Body of pancreas (tissue), 4 donors: ENCODE data around the gene HOXD10. TPM values are rescaled to one million over a fixed set of nuclear protein-coding genes. Genes with fewer than 3 reads are reported as not detected.

Experiments
- ATAC-seq: fragments of 150-250 bp; one replicate; pipeline ENCODE4 v1.9.1; 2016
- DNase-seq, 4 donors: peaks; one replicate each; pipeline ENCODE4 v3.0.0-alpha.2; 2019
- H3K27ac ChIP-seq, 4 donors: fragments of 200-600 bp; sonication (generic); 1 replicate in 3 of 4; 2 replicates in 1 of 4; pipeline versions ENCODE4 v1.5.1 to v1.6.1; 2016 to 2019; ENCODE audit warnings: mild to moderate bottlenecking in 1 of 4, mixed read lengths in 1 of 4, moderate library complexity in 1 of 4
- H3K27me3 ChIP-seq, 2 donors: fragments of 200-600 bp; sonication (generic); one replicate each; pipeline ENCODE4 v1.6.0; 2016; ENCODE audit warnings: mild to moderate bottlenecking in 1 of 2
- H3K36me3 ChIP-seq, 2 donors: fragments of 200-600 bp; sonication (generic); replicated peaks in 1 of 2; 2 replicates each; pipeline ENCODE4 v1.5.1; 2016; ENCODE audit warnings: low read depth in 2 of 2; ENCODE audit not compliant: insufficient read depth in 1 of 2
- H3K4me1 ChIP-seq: fragments of 200-600 bp; sonication (generic); one replicate; pipeline ENCODE4 v1.6.0; 2016
- H3K4me3 ChIP-seq, 2 donors: fragments of 200-600 bp; sonication (generic); 1 replicate in 1 of 2; 2 replicates in 1 of 2; pipeline ENCODE4 v1.5.1; 2016 to 2019
- H3K9me3 ChIP-seq, 3 donors: fragments of 200-600 bp; sonication (generic); 1 replicate in 2 of 3; 2 replicates in 1 of 3; pipeline ENCODE4 v1.5.1; 2016
- CTCF ChIP-seq, 7 experiments: fragments of 450-650 bp in 4 of 7; fragments of 200-600 bp in 3 of 7; sonication (generic) in 3 of 7; IDR thresholded peaks; one replicate each; pipeline ENCODE4 v1.5.1; 2016 to 2019; ENCODE audit warnings: antibody characterized with exemption in 7 of 7
- POLR2A ChIP-seq, 3 donors: fragments of 450-650 bp; IDR thresholded peaks; one replicate each; pipeline ENCODE4 v1.6.1; 2016; ENCODE audit warnings: antibody characterized with exemption in 3 of 3, mild to moderate bottlenecking in 2 of 3
- WGBS, 2 donors: methylation state at CpG; one replicate each; pipeline ENCODE4 v1.1.5; 2017; 5-methylcytosine and 5-hydroxymethylcytosine counted together
- intact Hi-C: fragments of 100-400 bp; cut with DNase I; formaldehyde crosslinking; loops from one replicate; pipeline ENCODE4 v1.15.1; 2023
- total RNA-seq, 2 donors: library from RNA; depleted of rRNA; stranded (reverse); fragments of >200 nt; gene quantifications; one replicate each; pipeline ENCODE4 v1.1.0, GENCODE V29; 2016

The HOXD10 gene
- total RNA-seq, 2 donors from 2014 or later, result 0.26 TPM; not detected in 1

DNA sequence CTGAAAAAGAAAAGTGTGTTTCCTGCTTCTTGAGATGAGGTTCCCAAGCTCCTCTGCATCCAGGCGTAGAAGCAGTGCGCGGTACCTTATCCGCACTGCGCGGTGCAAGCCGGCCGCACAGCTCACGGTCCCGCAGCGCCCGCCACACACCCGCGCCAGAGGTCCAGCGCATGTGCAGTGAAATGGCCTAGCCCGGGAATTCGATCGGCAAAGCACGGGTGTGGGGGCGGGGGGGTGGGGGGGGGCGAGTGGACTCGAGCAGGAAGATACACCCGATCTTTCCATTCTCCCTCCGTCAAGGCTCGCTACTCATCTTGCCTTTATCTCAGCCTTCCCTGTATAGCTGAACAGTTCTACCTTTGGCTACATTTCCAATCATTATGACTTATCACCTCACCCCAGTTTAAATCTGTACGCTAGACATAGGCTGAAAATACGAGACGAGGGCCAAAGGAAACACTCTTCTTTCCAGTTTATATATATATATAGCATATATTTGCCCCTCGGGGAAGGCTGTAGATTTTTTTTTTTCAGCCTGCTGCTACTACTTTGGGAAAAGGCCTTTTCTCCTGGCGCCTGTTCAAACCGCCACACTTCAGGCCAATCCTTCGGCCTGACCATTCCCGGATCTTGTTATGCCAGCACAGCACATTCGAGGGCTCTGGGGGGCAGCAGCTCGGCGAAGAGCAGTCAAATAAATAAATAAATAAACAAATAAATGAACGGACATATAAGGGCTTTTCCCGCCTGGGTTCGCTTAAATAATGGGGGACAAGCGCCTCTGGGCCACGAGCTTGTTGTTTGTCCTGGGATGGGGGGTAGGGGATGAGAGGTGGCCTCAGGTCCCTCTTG lies 23.3 kb downstream of the HOXD10 start:
- TF ChIP-seq POLR2A (IDR thresholded peaks at IDR 0.05) (no peak), CTCF (IDR thresholded peaks at IDR 0.05) (no peak)
- intact Hi-C loops, result loop anchor here (5.0 to 10.0 kb wide), 2 partner anchors 317 to 405 kb away; no protein-coding TSS in a partner anchor
- Histone ChIP-seq H3K27me3 (peaks cover 0 to 44% of the 10 kb centered on the region in 2 donors), H3K36me3 (no peaks in the 10 kb centered on the region), H3K27ac (peak overlapping the region in 2 of 4 donors; percentile 26 to 27), H3K9me3 (no peaks in the 10 kb centered on the region), H3K4me1 (peaks cover 26% of the 10 kb centered on the region), H3K4me3 (no peak overlapping the region)
- 8 to 15% methylated on average over 41 of the region's 41 CpGs for WGBS, 2 donors
- ATAC-seq (peak; percentile 31), DNase-seq (no peak)

GRCh38 chr2:176140513-176141317 lies 24.1 kb downstream of the HOXD10 start:
- DNase-seq, result peak; percentile 57 to 69 (median 63)
- H3K27ac ChIP-seq, result peak overlapping the region in 2 of 4 donors; percentile 26 to 27
- intact Hi-C loops, result loop anchor here (5.0 to 10.0 kb wide), 2 partner anchors 317 to 404 kb away; no protein-coding TSS in a partner anchor
- H3K4me1 ChIP-seq, result peaks cover 25% of the 10 kb centered on the region
- no peak for TF ChIP-seq POLR2A (IDR thresholded peaks at IDR 0.05)
- TF ChIP-seq CTCF (IDR thresholded peaks at IDR 0.05), result peak; percentile 75 to 92 (median 83)
- no peaks in the 10 kb centered on the region for H3K9me3 ChIP-seq
- peak; percentile 79 for ATAC-seq
- WGBS, 2 donors, result 8 to 60% methylated on average over 5 to 48 of the region's 48 CpGs
- no peak overlapping the region for H3K4me3 ChIP-seq
- H3K36me3 ChIP-seq, result no peaks in the 10 kb centered on the region
- peaks cover 0 to 39% of the 10 kb centered on the region in 2 donors for H3K27me3 ChIP-seq

GRCh38 chr2:176142281-176142680 lies 25.7 kb downstream of the HOXD10 start:
- Histone ChIP-seq H3K9me3 (no peaks in the 10 kb centered on the region), H3K27me3 (peaks cover 0 to 40% of the 10 kb centered on the region in 2 donors), H3K4me1 (peaks cover 12% of the 10 kb centered on the region), H3K27ac (no peak overlapping the region), H3K4me3 (no peak overlapping the region), H3K36me3 (no peaks in the 10 kb centered on the region)
- DNase-seq, result no peak
- 65 to 96% methylated on average over 2 of the region's 2 CpGs for WGBS, 2 donors
- intact Hi-C loops, result loop anchor here (5.0 to 10.0 kb wide), 2 partner anchors 315 to 403 kb away; no protein-coding TSS in a partner anchor
- ATAC-seq, result no peak
- TF ChIP-seq POLR2A (IDR thresholded peaks at IDR 0.05) (no peak), CTCF (IDR thresholded peaks at IDR 0.05) (no peak)

GRCh38 chr2:176145085-176145969 lies 28.7 kb downstream of the HOXD10 start:
- H3K27me3 ChIP-seq, result peaks cover 0 to 45% of the 10 kb centered on the region in 2 donors
- intact Hi-C loops, result loop anchor here (10.0 kb wide), 1 partner anchor 399 kb away; no protein-coding TSS in a partner anchor
- H3K4me1 ChIP-seq, result peaks cover 7% of the 10 kb centered on the region
- no peak overlapping the region for H3K27ac ChIP-seq
- no peak for ATAC-seq
- H3K9me3 ChIP-seq, result no peaks in the 10 kb centered on the region
- H3K36me3 ChIP-seq, result no peaks in the 10 kb centered on the region
- WGBS, 2 donors, result 18 to 34% methylated on average over 4 of the region's 4 CpGs
- no peak overlapping the region for H3K4me3 ChIP-seq
- no peak for TF ChIP-seq CTCF (IDR thresholded peaks at IDR 0.05)
- TF ChIP-seq POLR2A (IDR thresholded peaks at IDR 0.05), result no peak
- no peak for DNase-seq
